ENCODE measurements around the gene FBXO34. TPM values are rescaled to one million over a fixed set of nuclear protein-coding genes. Genes with fewer than 3 reads are reported as not detected.
A peak's percentile ranks its signal among the peaks of the same experiment; 100 is the strongest.

Gene FBXO34
- total and polyA plus RNA-seq, 2 of the 13 experiments (the other 11 are each of a cell fraction or from before 2014, with no cell fraction given) = 8.8 to 13.5 TPM

DNA sequence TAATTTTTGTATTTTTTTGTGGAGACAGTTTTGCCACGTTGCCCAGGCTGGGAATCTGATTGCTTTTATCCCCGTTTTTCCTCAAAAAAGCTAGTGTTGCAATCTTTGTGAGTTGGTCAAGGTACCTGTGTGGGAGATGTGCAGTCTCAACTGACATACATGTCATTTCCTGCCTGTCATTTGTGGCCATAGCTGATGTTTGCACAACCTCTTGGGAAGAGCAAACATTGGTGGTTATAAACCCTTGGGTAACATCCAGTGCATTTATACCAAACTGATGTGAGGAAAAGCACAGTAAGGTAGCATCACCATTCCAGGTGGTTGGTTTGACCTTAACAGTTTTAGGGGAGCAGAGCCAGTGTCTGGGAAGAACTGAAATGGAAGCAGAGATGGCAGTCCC, 85.7 kb downstream of the FBXO34 start (continued):
- TF ChIP-seq ARID5B (CRISPR knock-in tag; IDR thresholded peaks at IDR 0.05) (peak; percentile 25; the same call in 1 of the 2 replicates), ELF3 (CRISPR knock-in tag; IDR thresholded peaks at IDR 0.05) (0 out of 2 replicates have a peak, but pooled peaks have one; percentile 28), TEAD3 (CRISPR knock-in tag; optimal IDR thresholded peaks at IDR 0.05; ENCODE audit: borderline replicate concordance) (peak; percentile 27), GABPA (IDR thresholded peaks at IDR 0.05; ENCODE audit: low read depth, low read length) (no peak), GABPA (CRISPR knock-in tag; IDR thresholded peaks at IDR 0.05; ENCODE audit: low read depth) (peak; percentile 27; the same call in 1 of the 2 replicates), FOXA1 (IDR thresholded peaks at IDR 0.05) (no peak), FOXA1 (CRISPR knock-in tag; IDR thresholded peaks at IDR 0.05) (peak; percentile 52; the same call in 1 of the 2 replicates), FOSL2 (CRISPR knock-in tag; IDR thresholded peaks at IDR 0.05) (peak; percentile 39; the same call in 1 of the 2 replicates), CREB1 (IDR thresholded peaks at IDR 0.05) (0 out of 2 replicates have a peak, but pooled peaks have one; percentile 36), CREB1 (CRISPR knock-in tag; IDR thresholded peaks at IDR 0.05) (no peak), SALL1 (CRISPR knock-in tag; IDR thresholded peaks at IDR 0.05) (peak; percentile 24; the same call in 1 of the 2 replicates), SAP130 (CRISPR knock-in tag; IDR thresholded peaks at IDR 0.05; ENCODE audit: low read depth) (peak; percentile 53), ZNF329 (CRISPR knock-in tag; IDR thresholded peaks at IDR 0.05; ENCODE audit: low read depth) (no peak), GATAD1 (CRISPR knock-in tag; IDR thresholded peaks at IDR 0.05) (0 out of 2 replicates have a peak, but pooled peaks have one; percentile 20), CEBPB (IDR thresholded peaks at IDR 0.05; ENCODE audit: borderline replicate concordance, low read depth, low read length) (peak; percentile 87), HDAC2 (CRISPR knock-in tag; IDR thresholded peaks at IDR 0.05) (peak; percentile 43; the same call in 1 of the 2 replicates), IRF2 (CRISPR knock-in tag; IDR thresholded peaks at IDR 0.05) (0 out of 2 replicates have a peak, but pooled peaks have one; percentile 36), PAXIP1 (CRISPR knock-in tag; conservative IDR thresholded peaks at IDR 0.05) (peak; percentile 26; the same call in 1 of the 2 replicates), ZFP1 (CRISPR knock-in tag; IDR thresholded peaks at IDR 0.05) (no peak), CEBPG (CRISPR knock-in tag; IDR thresholded peaks at IDR 0.05) (peak; percentile 83)
- TF ChIP-seq, protein P1, sequence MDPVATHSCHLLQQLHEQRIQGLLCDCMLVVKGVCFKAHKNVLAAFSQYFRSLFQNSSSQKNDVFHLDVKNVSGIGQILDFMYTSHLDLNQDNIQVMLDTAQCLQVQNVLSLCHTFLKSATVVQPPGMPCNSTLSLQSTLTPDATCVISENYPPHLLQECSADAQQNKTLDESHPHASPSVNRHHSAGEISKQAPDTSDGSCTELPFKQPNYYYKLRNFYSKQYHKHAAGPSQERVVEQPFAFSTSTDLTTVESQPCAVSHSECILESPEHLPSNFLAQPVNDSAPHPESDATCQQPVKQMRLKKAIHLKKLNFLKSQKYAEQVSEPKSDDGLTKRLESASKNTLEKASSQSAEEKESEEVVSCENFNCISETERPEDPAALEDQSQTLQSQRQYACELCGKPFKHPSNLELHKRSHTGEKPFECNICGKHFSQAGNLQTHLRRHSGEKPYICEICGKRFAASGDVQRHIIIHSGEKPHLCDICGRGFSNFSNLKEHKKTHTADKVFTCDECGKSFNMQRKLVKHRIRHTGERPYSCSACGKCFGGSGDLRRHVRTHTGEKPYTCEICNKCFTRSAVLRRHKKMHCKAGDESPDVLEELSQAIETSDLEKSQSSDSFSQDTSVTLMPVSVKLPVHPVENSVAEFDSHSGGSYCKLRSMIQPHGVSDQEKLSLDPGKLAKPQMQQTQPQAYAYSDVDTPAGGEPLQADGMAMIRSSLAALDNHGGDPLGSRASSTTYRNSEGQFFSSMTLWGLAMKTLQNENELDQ (CRISPR knock-in tag; IDR thresholded peaks at IDR 0.05; ENCODE audit: borderline replicate concordance) = no peak

Data from HepG2 (cell line).